OCI-LY3 (cell line): Measurements from ENCODE around the gene ARHGAP24.
"Not testable (repeated sequence)": the region's sequence is repeated elsewhere in the genome, so short reads cannot be mapped to it uniquely, and the experiment has no call there.

Experiments
- H2AFZ ChIP-seq: fragments of 200-600, 300-600 bp; shearing (Covaris generic); 2 replicates; pipeline ENCODE4 v1.6.0; 2014; ENCODE audit warnings: antibody characterized with exemption, low read depth, low read length
- H3K27ac ChIP-seq: fragments of 200-600, 300-600 bp; sonication (generic); 2 replicates; pipeline ENCODE4 v1.5.1; 2014; ENCODE audit warnings: mild to moderate bottlenecking, low read length, moderate library complexity, mixed read lengths
- H3K27me3 ChIP-seq: fragments of 200-600, 300-600 bp; sonication (generic); 2 replicates; pipeline ENCODE4 v1.6.1; 2014; ENCODE audit warnings: low read depth, low read length, mixed read lengths
- H3K36me3 ChIP-seq: fragments of 200-600, 300-600 bp; sonication (generic); replicated peaks from 2 replicates; pipeline ENCODE3; 2014; ENCODE audit warnings: low read depth, low read length, mixed read lengths
- H3K4me1 ChIP-seq: fragments of 300-600, 200-600 bp; sonication (generic); 2 replicates; pipeline ENCODE4 v1.6.1; 2014; ENCODE audit warnings: low read length, mixed read lengths
- H3K4me2 ChIP-seq: fragments of 200-600, 300-600 bp; sonication (generic); 2 replicates; pipeline ENCODE4 v1.6.1; 2014; ENCODE audit warnings: low read length, mixed read lengths
- H3K4me3 ChIP-seq: fragments of 300-600, 200-600 bp; sonication (generic); 2 replicates; pipeline ENCODE4 v1.5.1; 2014; ENCODE audit warnings: antibody characterized with exemption, mild to moderate bottlenecking, low read length, moderate library complexity
- H3K79me2 ChIP-seq: fragments of 300-600, 200-600 bp; shearing (Covaris generic); 2 replicates; pipeline ENCODE4 v1.6.1; 2014; ENCODE audit warnings: mild to moderate bottlenecking, low read length, mixed read lengths
- H3K9ac ChIP-seq: fragments of 300-600, 200-600 bp; shearing (Covaris generic); 2 replicates; pipeline ENCODE4 v1.6.0; 2014; ENCODE audit warnings: mild to moderate bottlenecking, low read length, moderate library complexity
- H3K9me3 ChIP-seq: fragments of 200-600, 300-600 bp; shearing (Covaris generic); 2 replicates; pipeline ENCODE4 v1.6.1; 2014; ENCODE audit warnings: low read length, mixed read lengths; ENCODE audit not compliant: insufficient read depth
- H4K20me1 ChIP-seq: fragments of 200-600, 300-600 bp; sonication (generic); 2 replicates; pipeline ENCODE4 v1.6.1; 2016; ENCODE audit warnings: low read length, mixed read lengths; ENCODE audit not compliant: insufficient read depth
- EZH2phosphoT487 ChIP-seq: fragments of 200-600 bp; shearing (Covaris generic); IDR thresholded peaks from 2 replicates; pipeline ENCODE4 v1.6.1; 2018; ENCODE audit warnings: antibody characterized with exemption, mixed run types, low read depth
- TF ChIP-seq, protein P1 (sequence below): fragments of 200-600, 300-600 bp; sonication (generic); IDR thresholded peaks from 2 replicates; pipeline ENCODE4 v1.5.1; 2014; ENCODE audit warnings: antibody characterized with exemption, low read length, low read depth

The ARHGAP24 gene

GRCh38 chr4:85842540-85842939 lies 367.6 kb downstream of the ARHGAP24 start:
- TF ChIP-seq, protein P1, sequence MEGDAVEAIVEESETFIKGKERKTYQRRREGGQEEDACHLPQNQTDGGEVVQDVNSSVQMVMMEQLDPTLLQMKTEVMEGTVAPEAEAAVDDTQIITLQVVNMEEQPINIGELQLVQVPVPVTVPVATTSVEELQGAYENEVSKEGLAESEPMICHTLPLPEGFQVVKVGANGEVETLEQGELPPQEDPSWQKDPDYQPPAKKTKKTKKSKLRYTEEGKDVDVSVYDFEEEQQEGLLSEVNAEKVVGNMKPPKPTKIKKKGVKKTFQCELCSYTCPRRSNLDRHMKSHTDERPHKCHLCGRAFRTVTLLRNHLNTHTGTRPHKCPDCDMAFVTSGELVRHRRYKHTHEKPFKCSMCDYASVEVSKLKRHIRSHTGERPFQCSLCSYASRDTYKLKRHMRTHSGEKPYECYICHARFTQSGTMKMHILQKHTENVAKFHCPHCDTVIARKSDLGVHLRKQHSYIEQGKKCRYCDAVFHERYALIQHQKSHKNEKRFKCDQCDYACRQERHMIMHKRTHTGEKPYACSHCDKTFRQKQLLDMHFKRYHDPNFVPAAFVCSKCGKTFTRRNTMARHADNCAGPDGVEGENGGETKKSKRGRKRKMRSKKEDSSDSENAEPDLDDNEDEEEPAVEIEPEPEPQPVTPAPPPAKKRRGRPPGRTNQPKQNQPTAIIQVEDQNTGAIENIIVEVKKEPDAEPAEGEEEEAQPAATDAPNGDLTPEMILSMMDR: no peak
- TF ChIP-seq EZH2phosphoT487: no peak
- Histone ChIP-seq H3K9me3 (no peaks in the 10 kb centered on the region), H3K79me2 (peaks cover 10% of the 10 kb centered on the region; the same call in 1 of the 2 replicates), H4K20me1 (peaks cover 15% of the 10 kb centered on the region), H3K27me3 (no peaks in the 10 kb centered on the region), H3K4me3 (no peak overlapping the region), H3K4me2 (peak overlapping the region; percentile 37; the same call in 1 of the 2 replicates), H3K4me1 (peaks cover 14% of the 10 kb centered on the region), H3K9ac (no peak overlapping the region), H3K36me3 (no peaks in the 10 kb centered on the region), H3K27ac (no peak overlapping the region), H2AFZ (no peak overlapping the region)

DNA sequence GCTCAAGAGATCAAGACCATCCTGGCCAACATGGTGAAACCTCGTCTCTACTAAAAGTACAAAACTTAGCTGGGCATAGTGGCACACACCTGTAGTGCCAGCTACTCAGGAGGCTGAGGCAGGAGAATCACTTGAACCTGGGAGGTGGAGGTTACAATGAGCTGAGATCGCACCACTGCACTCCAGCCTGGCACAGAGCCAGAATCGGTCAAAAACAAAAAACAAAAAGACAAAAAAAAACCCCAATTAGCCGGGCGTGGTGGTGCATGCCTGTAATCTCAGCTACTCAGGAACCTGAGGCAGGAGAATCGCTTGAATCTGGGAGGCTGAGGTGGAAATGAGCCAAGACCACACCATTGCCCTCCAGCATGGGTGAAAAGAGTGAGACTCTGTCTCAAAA lies 378.8 kb downstream of the ARHGAP24 start:
- not testable (repeated sequence) for H4K20me1 ChIP-seq, H3K36me3 ChIP-seq, H3K4me3 ChIP-seq, H3K9ac ChIP-seq, H3K27me3 ChIP-seq, H3K27ac ChIP-seq, H3K4me1 ChIP-seq, H3K9me3 ChIP-seq, H2AFZ ChIP-seq, H3K79me2 ChIP-seq, H3K4me2 ChIP-seq

DNA sequence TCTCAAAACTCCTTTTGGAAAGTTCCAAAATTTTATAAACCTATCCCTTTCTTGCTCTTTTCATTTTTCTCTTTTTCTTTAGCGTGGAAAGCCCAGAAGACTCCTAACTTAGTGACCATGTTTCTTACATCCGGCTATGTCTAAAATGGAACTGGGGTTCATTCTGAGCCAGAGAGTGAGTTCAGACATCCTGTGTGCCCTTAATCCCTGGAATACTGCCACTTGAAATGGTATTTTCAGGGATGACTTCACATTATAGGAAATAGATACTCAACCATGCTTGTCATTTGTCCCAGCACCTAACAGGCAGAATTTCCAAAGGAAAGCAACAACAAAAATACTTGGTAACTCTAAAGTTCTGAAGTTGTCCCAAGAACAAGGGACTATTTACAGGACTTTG lies 379.6 kb downstream of the ARHGAP24 start:
- no peak overlapping the region for H3K27ac ChIP-seq
- TF ChIP-seq, protein P1: no peak
- TF ChIP-seq EZH2phosphoT487: no peak
- no peaks in the 10 kb centered on the region for H3K36me3 ChIP-seq
- no peak overlapping the region for H3K9ac ChIP-seq
- peaks cover 4% of the 10 kb centered on the region for H4K20me1 ChIP-seq
- no peaks in the 10 kb centered on the region for H3K4me1 ChIP-seq
- H3K27me3 ChIP-seq: no peaks in the 10 kb centered on the region
- H3K4me2 ChIP-seq: no peak overlapping the region
- no peak overlapping the region for H3K4me3 ChIP-seq
- no peaks in the 10 kb centered on the region for H3K9me3 ChIP-seq
- no peak overlapping the region for H2AFZ ChIP-seq
- H3K79me2 ChIP-seq: no peaks in the 10 kb centered on the region; the same call in 1 of the 2 replicates

DNA sequence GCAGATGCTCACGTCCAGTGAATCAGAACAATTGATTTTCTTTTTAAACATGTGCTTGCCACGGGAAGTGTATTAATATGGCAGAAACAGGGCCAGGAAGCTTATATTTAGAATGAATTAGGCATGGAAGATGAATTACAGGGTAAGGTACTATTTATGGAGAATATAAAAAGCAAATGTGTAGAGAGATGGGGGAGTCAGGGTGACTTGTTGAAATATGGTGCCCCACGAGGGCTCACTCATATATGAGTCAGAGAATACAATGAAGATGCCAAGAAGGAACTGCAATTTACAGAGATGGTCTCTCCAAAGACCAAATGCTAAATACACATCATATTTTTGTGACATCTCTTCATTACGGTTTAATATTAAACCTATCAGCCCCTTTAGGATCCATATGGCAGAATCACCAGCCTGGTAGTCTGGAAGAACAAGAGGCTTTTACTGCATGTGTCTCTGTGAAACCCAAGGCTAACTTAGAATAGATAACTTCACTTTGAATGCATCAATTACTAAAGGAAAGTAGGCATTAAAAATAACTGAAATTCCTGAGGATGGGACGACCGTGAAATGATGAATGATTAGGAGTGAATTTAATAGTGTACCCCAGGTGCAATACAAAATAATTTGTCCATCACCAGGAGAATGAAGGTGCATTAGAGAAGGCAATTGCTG lies 385.3 kb downstream of the ARHGAP24 start:
- Histone ChIP-seq H3K4me2 (no peak overlapping the region), H3K36me3 (no peaks in the 10 kb centered on the region), H3K27me3 (no peaks in the 10 kb centered on the region), H2AFZ (no peak overlapping the region), H3K4me1 (no peaks in the 10 kb centered on the region), H4K20me1 (peaks cover 3% of the 10 kb centered on the region; the same call in 1 of the 2 replicates), H3K9ac (no peak overlapping the region), H3K79me2 (no peaks in the 10 kb centered on the region), H3K4me3 (no peak overlapping the region), H3K9me3 (no peaks in the 10 kb centered on the region), H3K27ac (no peak overlapping the region)
- TF ChIP-seq EZH2phosphoT487: no peak
- TF ChIP-seq, protein P1: no peak
